B cell (primary cell): Measurements from ENCODE around the gene ASIC4. TPM values are rescaled to one million over a fixed set of nuclear protein-coding genes. Genes with fewer than 3 reads are reported as not detected.

Source experiments
- ATAC-seq: fragments of 200-7000 bp; cut with Tn5 transposase; one replicate; pipeline ENCODE4 v1.10.0; 2021; ENCODE audit warnings: low read depth, mild to moderate bottlenecking, moderate number of reproducible peaks, moderate library complexity
- CTCF ChIA-PET: fragments of 350-600 bp; sonication (Branson Sonifier 250); formaldehyde crosslinking; loops from one replicate; lab custom pipeline; 2021; ENCODE audit warnings: antibody characterized with exemption, inconsistent platforms; lab: Charles Lee
- POLR2A ChIA-PET: fragments of 350-600 bp; sonication (Branson Sonifier 250); formaldehyde crosslinking; loops from one replicate; lab custom pipeline; 2021; ENCODE audit warnings: antibody characterized with exemption; lab: Charles Lee
- DNase-seq: peaks from one replicate; pipeline ENCODE4 v3.0.0; 2013
- H2AFZ ChIP-seq: 2 replicates; pipeline ENCODE4 v1.6.1; 2012; ENCODE audit warnings: mild to moderate bottlenecking, low read depth, low read length; ENCODE audit not compliant: insufficient read depth, poor library complexity, severe bottlenecking
- H3K27ac ChIP-seq, 2 donors: 1 replicate in 1 of 2; 2 replicates in 1 of 2; pipeline ENCODE4 v1.5.1; 2012 to 2013; ENCODE audit warnings: low read length in 2 of 2, mild to moderate bottlenecking in 2 of 2, moderate library complexity in 1 of 2
- H3K27me3 ChIP-seq, 4 experiments: fragments of 200-600 bp in 1 of 4; sonication (generic) in 1 of 4; replicated peaks in 1 of 4; 1 replicate in 2 of 4; 2 replicates in 2 of 4; pipeline versions ENCODE4 v1.6.1 to v1.7.0; 2013 to 2016; ENCODE audit warnings: low read length in 3 of 4, mild to moderate bottlenecking in 2 of 4, mixed read lengths in 1 of 4, moderate library complexity in 1 of 4; ENCODE audit not compliant: insufficient read depth in 4 of 4, control insufficient read depth in 3 of 4; ENCODE audit errors: control extremely low read depth in 1 of 4
- H3K36me3 ChIP-seq, 2 experiments: replicated peaks in 1 of 2; 1 replicate in 1 of 2; 2 replicates in 1 of 2; pipeline versions ENCODE4 v1.6.1 to v1.7.1; 2013; ENCODE audit warnings: low read length in 1 of 2; ENCODE audit not compliant: insufficient read depth in 2 of 2, control insufficient read depth in 1 of 2; ENCODE audit errors: control extremely low read depth in 1 of 2, extremely low read depth in 1 of 2
- H3K4me1 ChIP-seq, 2 donors: fragments of 200-600 bp in 1 of 2; sonication (generic) in 1 of 2; 1 replicate in 1 of 2; 2 replicates in 1 of 2; pipeline versions ENCODE4 v1.5.1 to v1.6.1; 2013 to 2017; ENCODE audit warnings: low read length in 2 of 2; ENCODE audit not compliant: control insufficient read depth in 2 of 2, insufficient read depth in 2 of 2
- H3K4me2 ChIP-seq: replicated peaks from 2 replicates; pipeline ENCODE3; 2012; ENCODE audit warnings: mild to moderate bottlenecking, low read depth, low read length; ENCODE audit not compliant: poor library complexity, severe bottlenecking
- H3K4me3 ChIP-seq, 5 experiments: fragments of 200-600 bp in 1 of 5; sonication (generic) in 1 of 5; 1 replicate in 3 of 5; 2 replicates in 2 of 5; pipeline versions ENCODE4 v1.5.1 to v1.7.0; 2011 to 2016; ENCODE audit warnings: low read length in 4 of 5, mild to moderate bottlenecking in 4 of 5, low read depth in 2 of 5, control low read depth in 1 of 5, moderate library complexity in 1 of 5; ENCODE audit not compliant: insufficient read depth in 1 of 5; ENCODE audit errors: control extremely low read depth in 1 of 5, extremely low read depth in 1 of 5
- H3K79me2 ChIP-seq: fragments of 200-600 bp; sonication (generic); one replicate; pipeline ENCODE4 v1.6.0; 2016; ENCODE audit warnings: low read length; ENCODE audit not compliant: control insufficient read depth, insufficient read depth
- H3K9ac ChIP-seq: fragments of 200-600 bp; sonication (generic); 2 replicates; pipeline ENCODE4 v1.6.1; 2017; ENCODE audit warnings: mild to moderate bottlenecking, low read length, moderate library complexity
- H3K9me3 ChIP-seq, 3 donors: one replicate each; pipeline versions ENCODE4 v1.6.1 to v1.7.1; 2013; ENCODE audit warnings: low read length in 2 of 3; ENCODE audit not compliant: control insufficient read depth in 2 of 3, insufficient read depth in 1 of 3; ENCODE audit errors: control extremely low read depth in 1 of 3
- H4K20me1 ChIP-seq: 2 replicates; pipeline ENCODE4 v1.6.0; 2012; ENCODE audit warnings: mild to moderate bottlenecking, low read length; ENCODE audit not compliant: insufficient read depth, control insufficient read depth, poor library complexity, severe bottlenecking
- H3K27ac Mint-ChIP-seq: one replicate; pipeline ENCODE4 v1.8.0; 2021; ENCODE audit warnings: mixed read lengths
- H3K27me3 Mint-ChIP-seq: one replicate; pipeline ENCODE4 v1.8.0; 2021; ENCODE audit warnings: mixed read lengths
- H3K4me1 Mint-ChIP-seq: one replicate; pipeline ENCODE4 v1.8.0; 2021; ENCODE audit warnings: mixed read lengths
- H3K4me3 Mint-ChIP-seq: one replicate; pipeline ENCODE4 v1.8.0; 2021; ENCODE audit warnings: mixed read lengths
- H3K9me3 Mint-ChIP-seq: one replicate; pipeline ENCODE4 v1.8.0; 2022; ENCODE audit warnings: mixed read lengths; ENCODE audit not compliant: insufficient read depth
- EZH2 ChIP-seq: IDR thresholded peaks from 2 replicates; pipeline ENCODE4 v1.6.1; 2012; ENCODE audit warnings: borderline replicate concordance, low read depth, mild to moderate bottlenecking, moderate library complexity, low read length; ENCODE audit not compliant: insufficient read depth, poor library complexity, severe bottlenecking
- WGBS: methylation state at CpG from one replicate; pipeline ENCODE4 v1.1.5; 2013; ENCODE audit warnings: missing lambda C conversion rate; ENCODE audit not compliant: insufficient coverage; 5-methylcytosine and 5-hydroxymethylcytosine counted together
- intact Hi-C: fragments of 100-400 bp; cut with micrococcal nuclease; formaldehyde crosslinking; loops from one replicate; pipeline ENCODE4 v1.10.0; 2022
- polyA plus RNA-seq: library from polyadenylated mRNA; depleted of rRNA; stranded (reverse); fragments of >200 nt; gene quantifications from 2 replicates; pipeline ENCODE4 v1.2.3, GENCODE V29; 2012
- total RNA-seq, 2 donors: library from RNA; stranded (reverse); fragments of 120-200 nt in 1 of 2; gene quantifications; 1 replicate in 1 of 2; 2 replicates in 1 of 2; pipeline versions ENCODE4 v1.2.3 to v1.2.4, GENCODE V29; 2013 to 2022
- TF ChIP-seq, protein P1 (sequence below): fragments of 200-600 bp; IDR thresholded peaks from one replicate; pipeline ENCODE4 v1.8.0; 2022; ENCODE audit warnings: antibody characterized with exemption, mild to moderate bottlenecking

Gene ASIC4
- total and polyA plus RNA-seq, 2 donors (not counting 1 experiment from before 2014, with no cell fraction given) = not detected

DNA sequence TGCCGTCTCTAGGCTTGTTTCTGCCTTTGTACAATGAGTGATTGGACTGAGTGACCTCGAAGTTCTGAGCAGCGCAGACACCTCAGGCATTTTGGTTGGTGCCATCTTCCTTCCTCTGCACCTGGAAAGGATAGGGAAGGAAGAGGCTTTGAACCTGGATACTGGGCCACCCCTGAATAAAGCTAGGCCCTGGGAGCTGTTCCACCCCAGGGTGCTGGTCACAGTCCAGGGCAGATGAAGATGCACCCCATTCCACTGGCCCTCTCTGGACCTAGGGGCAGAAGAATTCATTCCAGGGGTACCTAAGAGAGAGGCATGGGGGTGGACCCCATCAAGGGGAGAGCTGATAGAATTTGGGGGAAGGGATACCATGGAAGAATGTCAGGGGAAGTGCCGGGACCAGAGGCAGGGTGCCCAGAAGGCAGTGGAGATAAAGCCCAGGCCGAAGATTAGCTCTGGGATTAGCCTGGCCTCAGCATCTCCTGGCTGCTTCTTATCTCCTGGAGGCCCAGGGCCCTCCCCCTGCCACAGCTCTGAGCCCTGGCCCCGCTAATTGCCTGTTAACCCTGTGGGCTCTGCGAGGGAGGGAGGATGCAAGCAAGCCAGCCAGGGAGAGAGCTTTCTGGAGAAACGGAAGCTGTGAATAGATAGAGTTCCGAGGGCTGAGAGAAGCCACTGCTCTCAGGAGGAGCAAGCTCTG is 11.4 kb downstream of the ASIC4 start:
- ATAC-seq (no peak), DNase-seq (no peak)
- H4K20me1 ChIP-seq = no peaks in the 10 kb centered on the region
- TF ChIP-seq EZH2 = no peak
- TF ChIP-seq, protein P1, sequence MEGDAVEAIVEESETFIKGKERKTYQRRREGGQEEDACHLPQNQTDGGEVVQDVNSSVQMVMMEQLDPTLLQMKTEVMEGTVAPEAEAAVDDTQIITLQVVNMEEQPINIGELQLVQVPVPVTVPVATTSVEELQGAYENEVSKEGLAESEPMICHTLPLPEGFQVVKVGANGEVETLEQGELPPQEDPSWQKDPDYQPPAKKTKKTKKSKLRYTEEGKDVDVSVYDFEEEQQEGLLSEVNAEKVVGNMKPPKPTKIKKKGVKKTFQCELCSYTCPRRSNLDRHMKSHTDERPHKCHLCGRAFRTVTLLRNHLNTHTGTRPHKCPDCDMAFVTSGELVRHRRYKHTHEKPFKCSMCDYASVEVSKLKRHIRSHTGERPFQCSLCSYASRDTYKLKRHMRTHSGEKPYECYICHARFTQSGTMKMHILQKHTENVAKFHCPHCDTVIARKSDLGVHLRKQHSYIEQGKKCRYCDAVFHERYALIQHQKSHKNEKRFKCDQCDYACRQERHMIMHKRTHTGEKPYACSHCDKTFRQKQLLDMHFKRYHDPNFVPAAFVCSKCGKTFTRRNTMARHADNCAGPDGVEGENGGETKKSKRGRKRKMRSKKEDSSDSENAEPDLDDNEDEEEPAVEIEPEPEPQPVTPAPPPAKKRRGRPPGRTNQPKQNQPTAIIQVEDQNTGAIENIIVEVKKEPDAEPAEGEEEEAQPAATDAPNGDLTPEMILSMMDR = no peak
- no peak overlapping the region for H3K4me3 Mint-ChIP-seq
- H3K4me1 ChIP-seq = peaks cover 14 to 22% of the 10 kb centered on the region in 2 donors
- H3K4me2 ChIP-seq = no peak overlapping the region
- no peak overlapping the region for H3K9ac ChIP-seq
- ChIA-PET CTCF (interaction anchor here (1.0 to 1.4 kb wide), 4 partner anchors 26 to 120 kb away, joined by 3 to 4 read pairs (median 3); partner anchors contain the start of gene GMPPA), POLR2A (no interaction called here)
- no peak overlapping the region for H2AFZ ChIP-seq
- H3K36me3 ChIP-seq = no peaks in the 10 kb centered on the region
- H3K27ac ChIP-seq = no peak overlapping the region
- WGBS = 66% methylated on average over 6 of the region's 9 CpGs
- peaks cover 17% of the 10 kb centered on the region for H3K4me1 Mint-ChIP-seq
- H3K27me3 ChIP-seq = peaks cover 1 to 78% (median 41%) of the 10 kb centered on the region in 4 experiments
- no peaks in the 10 kb centered on the region for H3K79me2 ChIP-seq
- peaks cover 74% of the 10 kb centered on the region for H3K27me3 Mint-ChIP-seq
- no peak overlapping the region for H3K4me3 ChIP-seq
- peaks cover 0 to 8% (median 0%) of the 10 kb centered on the region in 3 donors for H3K9me3 ChIP-seq
- no peaks in the 10 kb centered on the region for H3K9me3 Mint-ChIP-seq
- no peak overlapping the region for H3K27ac Mint-ChIP-seq
- intact Hi-C loops = no loop called here
